HL-60 (cell line): Measurements from ENCODE around the gene KBTBD4.

ENCODE experiments used
- CTCF ChIP-seq: IDR thresholded peaks from one replicate; pipeline ENCODE4 v1.5.1; 2011; ENCODE audit warnings: low read length, control low read depth, inconsistent platforms; ENCODE audit not compliant: insufficient read depth
- GABPA ChIP-seq: IDR thresholded peaks from 2 replicates; pipeline ENCODE4 v1.6.1; 2012; ENCODE audit warnings: low read depth
- POLR2AphosphoS5 ChIP-seq: IDR thresholded peaks from 2 replicates; pipeline ENCODE4 v1.6.1; 2012; ENCODE audit warnings: low read depth
- REST ChIP-seq: IDR thresholded peaks from 2 replicates; pipeline ENCODE4 v1.6.1; 2012; ENCODE audit warnings: low read depth; ENCODE audit not compliant: insufficient replicate concordance

GRCh38 chr11:47552056-47552565 lies 26.7 kb downstream of the KBTBD4 start:
- TF ChIP-seq CTCF (no peak), POLR2AphosphoS5 (no peak; the same call in none of the 2 replicates), GABPA (no peak), REST (no peak)
